ENCODE results near the gene RPS6KA4.
"Not testable (repeated sequence)": the region's sequence is repeated elsewhere in the genome, so short reads cannot be mapped to it uniquely, and the experiment has no call there.

The RPS6KA4 gene

GRCh38 chr11:64358907-64359711 lies at the start of gene RPS6KA4:
Gene RPS6KA4 (plus strand): TSS chr11:64359162. CDS start chr11:64359236, 74 bp downstream.
- DNase-seq, result peak in 1 of 2 experiments; percentile 46

- DNase-seq, result no peak
Observed at GRCh38 chr11:64312947-64313346, 46.0 kb upstream of the RPS6KA4 start.

- no peak for DNase-seq
Observed at GRCh38 chr11:64313491-64314145, 45.3 kb upstream of the RPS6KA4 start.

- no peak for DNase-seq
Observed at GRCh38 chr11:64314146-64314804, 44.7 kb upstream of the RPS6KA4 start.

DNA sequence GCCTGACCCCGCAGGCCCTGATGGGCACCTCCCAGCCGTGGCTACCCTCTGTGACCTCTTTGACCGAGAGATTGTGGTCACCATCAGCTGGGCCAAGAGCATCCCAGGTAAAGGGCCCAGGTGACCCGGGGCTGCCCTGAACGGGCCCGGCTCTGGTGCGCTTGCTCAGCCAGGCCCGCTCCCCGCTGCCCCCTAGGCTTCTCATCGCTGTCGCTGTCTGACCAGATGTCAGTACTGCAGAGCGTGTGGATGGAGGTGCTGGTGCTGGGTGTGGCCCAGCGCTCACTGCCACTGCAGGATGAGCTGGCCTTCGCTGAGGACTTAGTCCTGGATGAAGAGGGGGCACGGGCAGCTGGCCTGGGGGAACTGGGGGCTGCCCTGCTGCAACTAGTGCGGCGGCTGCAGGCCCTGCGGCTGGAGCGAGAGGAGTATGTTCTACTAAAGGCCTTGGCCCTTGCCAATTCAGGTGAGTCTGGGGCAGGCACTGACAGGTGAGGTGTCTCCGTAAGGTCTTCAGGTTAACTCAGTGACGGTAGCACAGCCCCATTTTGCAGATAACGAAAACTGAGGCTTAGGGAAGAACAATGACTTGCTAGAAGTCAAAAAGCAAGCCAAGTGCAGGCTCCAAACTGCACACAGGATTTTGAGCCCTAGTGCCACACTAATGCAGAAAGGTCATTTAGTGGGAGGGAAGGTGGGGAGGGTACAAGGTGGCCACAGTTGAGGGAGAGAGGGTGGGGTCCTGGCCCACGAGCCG lies 44.0 kb upstream of the RPS6KA4 start:
- no peak for DNase-seq

DNA sequence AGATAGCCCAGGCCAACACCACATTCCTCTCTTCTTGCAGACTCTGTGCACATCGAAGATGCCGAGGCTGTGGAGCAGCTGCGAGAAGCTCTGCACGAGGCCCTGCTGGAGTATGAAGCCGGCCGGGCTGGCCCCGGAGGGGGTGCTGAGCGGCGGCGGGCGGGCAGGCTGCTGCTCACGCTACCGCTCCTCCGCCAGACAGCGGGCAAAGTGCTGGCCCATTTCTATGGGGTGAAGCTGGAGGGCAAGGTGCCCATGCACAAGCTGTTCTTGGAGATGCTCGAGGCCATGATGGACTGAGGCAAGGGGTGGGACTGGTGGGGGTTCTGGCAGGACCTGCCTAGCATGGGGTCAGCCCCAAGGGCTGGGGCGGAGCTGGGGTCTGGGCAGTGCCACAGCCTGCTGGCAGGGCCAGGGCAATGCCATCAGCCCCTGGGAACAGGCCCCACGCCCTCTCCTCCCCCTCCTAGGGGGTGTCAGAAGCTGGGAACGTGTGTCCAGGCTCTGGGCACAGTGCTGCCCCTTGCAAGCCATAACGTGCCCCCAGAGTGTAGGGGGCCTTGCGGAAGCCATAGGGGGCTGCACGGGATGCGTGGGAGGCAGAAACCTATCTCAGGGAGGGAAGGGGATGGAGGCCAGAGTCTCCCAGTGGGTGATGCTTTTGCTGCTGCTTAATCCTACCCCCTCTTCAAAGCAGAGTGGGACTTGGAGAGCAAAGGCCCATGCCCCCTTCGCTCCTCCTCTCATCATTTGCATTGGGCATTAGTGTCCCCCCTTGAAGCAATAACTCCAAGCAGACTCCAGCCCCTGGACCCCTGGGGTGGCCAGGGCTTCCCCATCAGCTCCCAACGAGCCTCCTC lies 43.1 kb upstream of the RPS6KA4 start:
- DNase-seq, result not testable (repeated sequence)

DNA sequence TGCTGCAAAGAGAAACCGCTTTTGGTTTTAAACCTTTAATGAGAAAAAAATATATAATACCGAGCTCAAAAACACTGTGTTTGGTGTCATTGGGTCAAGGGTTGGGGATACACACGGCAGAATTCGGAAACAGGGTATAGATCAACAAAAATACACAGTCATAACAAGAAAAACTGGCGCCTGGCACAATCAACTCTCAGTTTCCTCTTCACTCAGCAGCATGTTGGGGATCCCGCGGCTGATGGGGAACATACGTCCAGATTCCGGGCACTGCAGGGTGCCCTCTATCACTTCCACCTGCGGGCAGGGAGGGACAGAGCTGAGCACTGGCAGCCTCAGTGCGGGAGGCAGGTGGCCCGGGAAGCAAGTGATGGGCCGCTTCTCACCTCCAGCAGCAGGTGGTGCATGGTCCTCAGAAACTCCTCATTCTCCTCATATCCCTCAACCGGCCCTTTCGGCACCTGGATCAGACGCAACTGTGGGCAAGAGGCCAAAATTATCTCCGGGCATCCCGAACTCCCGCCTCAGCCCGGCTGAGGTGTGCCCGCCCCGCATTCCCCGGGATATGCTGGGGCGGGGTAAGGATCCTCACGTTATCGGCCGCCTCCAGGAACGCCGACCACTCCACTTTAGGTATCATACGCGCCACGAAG lies 42.2 kb upstream of the RPS6KA4 start:
- DNase-seq, result peak in 1 of 2 experiments; percentile 62

- peak; percentile 93 to 98 for DNase-seq
Observed at GRCh38 chr11:64317325-64317960, 41.5 kb upstream of the RPS6KA4 start, which contains the start of gene TRMT112. Gene TRMT112 (minus strand): TSS chr11:64317559. CDS start chr11:64317526, 33 bp downstream.

DNA sequence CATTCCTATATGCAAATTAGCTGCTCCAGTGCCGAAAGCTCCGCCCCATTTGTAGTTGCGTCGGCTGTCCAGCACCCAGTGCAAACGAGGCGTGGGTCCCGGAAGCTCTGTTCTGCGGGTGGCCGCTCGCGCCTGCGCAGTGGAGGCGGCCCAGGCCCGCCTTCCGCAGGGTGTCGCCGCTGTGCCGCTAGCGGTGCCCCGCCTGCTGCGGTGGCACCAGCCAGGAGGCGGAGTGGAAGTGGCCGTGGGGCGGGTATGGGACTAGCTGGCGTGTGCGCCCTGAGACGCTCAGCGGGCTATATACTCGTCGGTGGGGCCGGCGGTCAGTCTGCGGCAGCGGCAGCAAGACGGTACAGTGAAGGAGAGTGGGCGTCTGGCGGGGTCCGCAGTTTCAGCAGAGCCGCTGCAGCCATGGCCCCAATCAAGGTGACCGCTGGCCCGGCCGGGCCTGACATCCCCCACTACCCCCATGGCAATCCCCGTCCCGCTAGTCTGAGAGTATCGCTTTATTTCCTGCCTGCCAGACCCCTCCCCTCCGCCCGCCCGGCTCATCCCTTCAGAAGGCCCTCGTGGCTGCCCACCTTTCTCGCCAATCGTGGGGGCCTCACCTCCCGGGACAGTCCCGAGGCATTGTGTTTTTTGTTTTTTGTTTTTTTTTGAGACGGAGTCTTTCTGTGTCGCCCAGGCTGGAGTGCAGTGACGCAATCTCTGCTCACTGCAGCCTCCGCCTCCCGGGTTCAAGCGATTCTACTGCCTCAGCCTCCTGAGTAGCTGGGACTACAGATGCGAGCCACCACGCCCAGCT lies 40.8 kb upstream of the RPS6KA4 start, which contains the start of gene PRDX5:
TSS of gene PRDX5 (plus strand) at position 161 of the 805 bp plus-strand sequence. CDS start at position 256, 95 bp downstream.
- peak; percentile 92 to 98 for DNase-seq

GRCh38 chr11:64318766-64319761 lies 39.9 kb upstream of the RPS6KA4 start:
- no peak for DNase-seq

- DNase-seq, result no peak
Observed at GRCh38 chr11:64320556-64320955, 38.4 kb upstream of the RPS6KA4 start.

GRCh38 chr11:64321026-64321425 lies 37.9 kb upstream of the RPS6KA4 start:
- no peak for DNase-seq

GRCh38 chr11:64321533-64321932 lies 37.4 kb upstream of the RPS6KA4 start:
- no peak for DNase-seq

- DNase-seq, result no peak
Observed at GRCh38 chr11:64322925-64323260, 36.1 kb upstream of the RPS6KA4 start.

- DNase-seq, result no peak
Observed at GRCh38 chr11:64323373-64323772, 35.6 kb upstream of the RPS6KA4 start.

GRCh38 chr11:64323984-64324383 lies 35.0 kb upstream of the RPS6KA4 start:
- DNase-seq, result not testable (repeated sequence)

DNA sequence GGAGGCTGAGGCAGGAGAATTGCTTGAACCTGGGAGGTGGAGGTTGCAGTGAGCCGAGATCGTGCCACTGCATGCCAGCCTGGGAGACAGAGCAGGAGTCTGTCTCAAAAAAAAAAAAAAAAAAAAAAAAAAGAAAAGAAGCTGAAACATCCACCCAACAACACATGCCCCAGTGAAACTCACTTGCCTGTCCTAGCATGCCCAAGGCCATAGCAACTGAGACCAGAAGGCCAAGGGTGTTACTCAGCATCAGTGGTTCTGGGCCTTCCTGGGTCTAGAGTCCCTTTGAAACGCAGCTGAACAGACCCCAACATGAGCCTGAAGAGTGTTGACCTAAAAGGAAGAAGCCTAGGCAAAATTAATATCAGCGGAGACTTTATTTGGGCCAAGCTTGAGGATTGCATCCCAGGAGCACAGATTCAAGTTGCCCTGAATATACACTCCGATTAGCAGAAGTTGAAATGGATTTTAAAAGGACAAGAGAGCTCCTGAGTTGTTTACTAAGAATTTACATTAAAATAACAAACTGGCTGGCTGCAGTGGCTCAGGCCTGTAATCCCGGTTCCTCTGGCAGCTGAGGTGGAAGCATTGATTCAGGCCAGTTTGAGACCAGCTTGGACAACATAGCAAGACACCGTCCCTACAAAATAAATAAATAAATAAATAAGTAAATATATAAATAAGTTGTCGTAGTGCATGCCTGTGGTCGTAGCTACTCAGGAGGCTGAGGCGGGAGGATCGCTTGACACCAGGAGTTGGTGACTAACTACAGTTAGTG lies 34.1 kb upstream of the RPS6KA4 start:
- no peak for DNase-seq

DNA sequence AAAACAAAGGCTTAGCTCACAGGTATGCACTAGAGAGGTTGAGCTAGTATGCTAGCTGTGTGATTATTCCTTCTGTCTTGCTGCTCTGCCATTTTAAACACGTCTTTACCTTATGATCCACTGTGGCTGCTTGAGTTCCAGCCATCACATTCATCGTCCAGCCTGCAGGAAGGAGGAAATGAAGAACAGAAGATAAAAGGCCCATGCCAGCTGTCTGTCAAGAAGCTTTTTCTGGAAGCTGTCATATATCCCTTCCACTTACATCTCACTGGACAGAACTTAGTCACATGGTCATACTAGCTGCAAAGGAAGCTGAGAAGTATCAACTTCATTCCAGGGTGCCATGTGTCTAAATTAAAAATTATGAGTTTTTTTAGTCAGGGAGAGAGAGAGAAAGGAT lies 31.6 kb upstream of the RPS6KA4 start:
- DNase-seq, result no peak

Data from NCI-H446 (cell line).